Measurements from ENCODE around the gene PPARD.
"Not testable (repeated sequence)": the region's sequence is repeated elsewhere in the genome, so short reads cannot be mapped to it uniquely, and the experiment has no call there.

PPARD gene

GRCh38 chr6:35302604-35303241, 39.6 kb upstream of the PPARD start:
- H3K36me3 ChIP-seq (ENCODE audit: control insufficient read depth, insufficient read depth, low read length), result no peaks in the 10 kb centered on the region
- no peaks in the 10 kb centered on the region for H3K27me3 ChIP-seq (ENCODE audit: control insufficient read depth, insufficient read depth, low read length)
- no peak overlapping the region for H3K4me3 ChIP-seq (ENCODE audit: low read depth, low read length)
- H3K4me1 ChIP-seq (ENCODE audit: control insufficient read depth, insufficient read depth, low read length), result peaks cover 8% of the 10 kb centered on the region
- no peaks in the 10 kb centered on the region for H3K9me3 ChIP-seq (ENCODE audit: control insufficient read depth, insufficient read depth, low read length)
- no peak overlapping the region for H3K9ac ChIP-seq (ENCODE audit: low read depth, low read length)

GRCh38 chr6:35304299-35304698, 38.1 kb upstream of the PPARD start:
- H3K4me1 ChIP-seq (ENCODE audit: control insufficient read depth, insufficient read depth, low read length), result peaks cover 6% of the 10 kb centered on the region
- no peak overlapping the region for H3K9ac ChIP-seq (ENCODE audit: low read depth, low read length)
- no peaks in the 10 kb centered on the region for H3K9me3 ChIP-seq (ENCODE audit: control insufficient read depth, insufficient read depth, low read length)
- no peak overlapping the region for H3K4me3 ChIP-seq (ENCODE audit: low read depth, low read length)
- H3K36me3 ChIP-seq (ENCODE audit: control insufficient read depth, insufficient read depth, low read length), result no peaks in the 10 kb centered on the region
- no peaks in the 10 kb centered on the region for H3K27me3 ChIP-seq (ENCODE audit: control insufficient read depth, insufficient read depth, low read length)

- no peak overlapping the region for H3K4me3 ChIP-seq (ENCODE audit: low read depth, low read length)
- H3K36me3 ChIP-seq (ENCODE audit: control insufficient read depth, insufficient read depth, low read length), result no peaks in the 10 kb centered on the region
- peaks cover 6% of the 10 kb centered on the region for H3K4me1 ChIP-seq (ENCODE audit: control insufficient read depth, insufficient read depth, low read length)
- H3K27me3 ChIP-seq (ENCODE audit: control insufficient read depth, insufficient read depth, low read length), result no peaks in the 10 kb centered on the region
- H3K9ac ChIP-seq (ENCODE audit: low read depth, low read length), result no peak overlapping the region
- no peaks in the 10 kb centered on the region for H3K9me3 ChIP-seq (ENCODE audit: control insufficient read depth, insufficient read depth, low read length)
Observed at GRCh38 chr6:35305117-35305516, 37.2 kb upstream of the PPARD start.

GRCh38 chr6:35307138-35307537, 35.2 kb upstream of the PPARD start:
- H3K36me3 ChIP-seq (ENCODE audit: control insufficient read depth, insufficient read depth, low read length); H3K9me3 ChIP-seq (ENCODE audit: control insufficient read depth, insufficient read depth, low read length); H3K9ac ChIP-seq (ENCODE audit: low read depth, low read length); H3K4me1 ChIP-seq (ENCODE audit: control insufficient read depth, insufficient read depth, low read length); H3K4me3 ChIP-seq (ENCODE audit: low read depth, low read length); H3K27me3 ChIP-seq (ENCODE audit: control insufficient read depth, insufficient read depth, low read length): not testable (repeated sequence)

DNA sequence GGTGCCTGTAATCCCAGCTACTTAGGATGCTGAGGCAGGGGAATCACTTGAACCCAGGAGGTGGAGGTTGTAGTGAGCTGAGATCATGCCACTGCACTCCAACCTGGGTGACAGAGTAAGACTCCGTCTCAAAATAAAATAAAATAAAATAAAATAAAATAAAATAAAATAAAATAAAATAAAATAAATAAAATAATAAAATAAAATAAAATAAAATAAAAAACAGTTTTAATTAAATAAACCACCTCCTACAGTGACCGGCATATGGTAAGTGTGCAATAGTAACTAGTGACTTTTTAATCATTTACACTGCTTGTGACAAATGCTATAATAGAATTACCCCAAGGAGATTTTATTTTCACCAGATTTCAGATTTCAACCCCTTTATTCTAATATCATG, 33.8 kb upstream of the PPARD start:
- not testable (repeated sequence) for H3K9me3 ChIP-seq (ENCODE audit: control insufficient read depth, insufficient read depth, low read length); H3K36me3 ChIP-seq (ENCODE audit: control insufficient read depth, insufficient read depth, low read length); H3K9ac ChIP-seq (ENCODE audit: low read depth, low read length); H3K4me3 ChIP-seq (ENCODE audit: low read depth, low read length); H3K4me1 ChIP-seq (ENCODE audit: control insufficient read depth, insufficient read depth, low read length); H3K27me3 ChIP-seq (ENCODE audit: control insufficient read depth, insufficient read depth, low read length)

DNA sequence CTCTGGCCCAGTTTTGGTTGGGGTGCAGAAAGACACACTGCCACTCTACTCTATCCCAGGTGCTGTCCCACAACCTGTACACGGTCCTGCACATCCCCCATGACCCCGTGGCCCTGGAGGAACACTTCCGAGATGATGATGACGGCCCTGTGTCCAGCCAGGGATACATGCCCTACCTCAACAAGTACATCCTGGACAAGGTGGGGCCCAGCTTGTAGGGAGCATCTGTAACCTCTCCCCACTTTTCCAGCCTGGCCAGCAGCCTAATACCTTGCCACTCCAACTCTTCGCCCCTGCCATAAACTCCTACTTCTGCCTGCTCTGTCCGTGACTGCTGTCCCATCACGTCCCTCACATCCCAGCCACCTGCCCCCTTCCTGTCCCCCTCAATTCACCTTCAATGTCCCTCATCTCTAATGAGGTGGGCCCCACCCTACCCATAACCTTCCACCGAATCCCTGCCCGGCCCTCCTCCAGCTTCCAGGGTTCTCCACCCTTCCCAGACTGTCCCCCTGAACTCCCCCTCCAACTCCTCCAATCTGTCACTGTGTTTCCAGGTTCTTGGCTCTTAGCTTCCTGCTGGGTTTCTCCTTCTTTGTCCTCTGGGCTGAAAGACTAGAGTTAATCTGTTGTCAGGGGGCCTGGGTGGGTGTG, 32.6 kb upstream of the PPARD start:
- H3K27me3 ChIP-seq (ENCODE audit: control insufficient read depth, insufficient read depth, low read length), result no peaks in the 10 kb centered on the region
- H3K36me3 ChIP-seq (ENCODE audit: control insufficient read depth, insufficient read depth, low read length), result no peaks in the 10 kb centered on the region
- no peaks in the 10 kb centered on the region for H3K4me1 ChIP-seq (ENCODE audit: control insufficient read depth, insufficient read depth, low read length)
- H3K9me3 ChIP-seq (ENCODE audit: control insufficient read depth, insufficient read depth, low read length), result no peaks in the 10 kb centered on the region
- H3K4me3 ChIP-seq (ENCODE audit: low read depth, low read length), result no peak overlapping the region
- no peak overlapping the region for H3K9ac ChIP-seq (ENCODE audit: low read depth, low read length)

DNA sequence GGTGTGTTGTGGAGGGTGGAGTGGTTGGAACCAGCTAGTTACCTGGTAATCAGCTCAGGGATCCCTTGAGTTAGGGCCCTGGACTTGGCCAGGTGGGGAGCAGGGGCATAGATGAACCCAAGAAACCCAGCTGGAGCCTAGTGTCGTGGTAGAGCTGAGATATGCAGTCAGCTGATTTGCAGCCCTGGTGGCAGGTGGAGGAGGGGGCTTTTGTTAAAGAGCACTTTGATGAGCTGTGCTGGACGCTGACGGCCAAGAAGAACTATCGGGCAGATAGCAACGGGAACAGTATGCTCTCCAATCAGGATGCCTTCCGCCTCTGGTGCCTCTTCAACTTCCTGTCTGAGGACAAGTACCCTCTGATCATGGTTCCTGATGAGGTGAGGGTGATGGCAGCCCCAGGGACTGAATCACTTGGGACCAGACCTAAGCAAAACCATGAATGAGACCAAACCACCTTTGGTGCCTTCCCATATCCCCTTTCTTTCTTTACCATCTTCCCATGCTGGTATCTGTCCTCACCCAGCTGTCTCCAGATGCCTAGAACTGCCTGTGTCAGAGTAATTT, 32.0 kb upstream of the PPARD start:
- no peaks in the 10 kb centered on the region for H3K27me3 ChIP-seq (ENCODE audit: control insufficient read depth, insufficient read depth, low read length)
- no peaks in the 10 kb centered on the region for H3K36me3 ChIP-seq (ENCODE audit: control insufficient read depth, insufficient read depth, low read length)
- no peaks in the 10 kb centered on the region for H3K9me3 ChIP-seq (ENCODE audit: control insufficient read depth, insufficient read depth, low read length)
- no peak overlapping the region for H3K4me3 ChIP-seq (ENCODE audit: low read depth, low read length)
- no peak overlapping the region for H3K9ac ChIP-seq (ENCODE audit: low read depth, low read length)
- H3K4me1 ChIP-seq (ENCODE audit: control insufficient read depth, insufficient read depth, low read length), result no peaks in the 10 kb centered on the region

DNA sequence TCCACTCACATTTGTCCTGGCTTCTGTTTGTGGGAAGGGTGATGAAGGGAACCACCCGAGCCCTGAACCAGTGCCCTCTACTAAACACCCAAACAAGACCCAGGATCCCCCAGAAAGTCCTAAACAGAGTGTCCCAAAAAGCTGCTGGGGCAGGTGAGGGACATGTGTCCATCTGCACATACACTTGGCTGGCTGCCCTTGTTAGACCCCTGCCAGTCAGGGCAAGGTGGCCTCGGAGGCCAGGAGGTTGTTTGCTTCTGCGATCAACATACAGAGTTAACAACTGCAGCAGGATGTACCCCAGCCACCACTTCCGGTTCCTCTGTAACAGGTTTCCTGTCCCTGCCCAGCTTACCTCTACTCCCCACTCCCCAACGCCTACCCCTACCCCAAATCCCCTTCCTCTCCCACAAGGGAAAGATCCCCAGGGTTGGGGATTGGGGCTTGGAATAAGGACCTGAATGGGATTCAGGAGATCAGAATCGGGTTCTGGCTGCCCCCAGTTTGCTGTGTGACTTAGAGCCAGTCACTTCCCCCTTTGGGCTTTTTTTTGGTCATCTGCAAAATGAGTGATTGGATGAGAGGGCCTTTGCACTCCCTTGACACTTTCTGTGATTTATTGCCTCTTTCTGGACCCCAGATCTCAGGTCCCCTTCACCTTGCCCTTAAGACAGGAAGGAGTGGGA, 30.8 kb upstream of the PPARD start:
- Histone ChIP-seq H3K36me3 (ENCODE audit: control insufficient read depth, insufficient read depth, low read length) (no peaks in the 10 kb centered on the region), H3K27me3 (ENCODE audit: control insufficient read depth, insufficient read depth, low read length) (peaks cover 5% of the 10 kb centered on the region), H3K9me3 (ENCODE audit: control insufficient read depth, insufficient read depth, low read length) (no peaks in the 10 kb centered on the region), H3K4me1 (ENCODE audit: control insufficient read depth, insufficient read depth, low read length) (no peaks in the 10 kb centered on the region), H3K4me3 (ENCODE audit: low read depth, low read length) (no peak overlapping the region), H3K9ac (ENCODE audit: low read depth, low read length) (no peak overlapping the region)

DNA sequence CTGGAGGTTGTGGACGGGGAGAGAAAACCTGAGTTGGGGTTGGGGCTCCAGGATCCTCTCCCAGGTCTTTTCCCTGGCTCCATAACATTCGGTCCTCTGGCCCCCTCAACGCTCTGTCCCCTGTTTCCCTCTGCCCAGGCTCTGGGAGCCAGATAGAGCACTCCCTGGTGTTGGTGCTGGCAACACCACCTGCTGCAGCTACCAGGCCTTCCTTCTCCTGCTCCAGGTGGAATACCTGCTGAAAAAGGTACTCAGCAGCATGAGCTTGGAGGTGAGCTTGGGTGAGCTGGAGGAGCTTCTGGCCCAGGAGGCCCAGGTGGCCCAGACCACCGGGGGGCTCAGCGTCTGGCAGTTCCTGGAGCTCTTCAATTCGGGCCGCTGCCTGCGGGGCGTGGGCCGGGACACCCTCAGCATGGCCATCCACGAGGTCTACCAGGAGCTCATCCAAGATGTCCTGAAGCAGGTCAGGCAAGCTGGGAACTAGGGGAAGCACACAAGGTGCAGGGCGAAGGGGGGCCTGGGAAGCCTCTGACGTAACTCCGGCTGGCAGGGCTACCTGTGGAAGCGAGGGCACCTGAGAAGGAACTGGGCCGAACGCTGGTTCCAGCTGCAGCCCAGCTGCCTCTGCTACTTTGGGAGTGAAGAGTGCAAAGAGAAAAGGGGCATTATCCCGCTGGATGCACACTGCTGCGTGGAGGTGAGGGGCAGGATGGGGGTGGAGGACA, 30.1 kb upstream of the PPARD start:
- no peaks in the 10 kb centered on the region for H3K4me1 ChIP-seq (ENCODE audit: control insufficient read depth, insufficient read depth, low read length)
- no peaks in the 10 kb centered on the region for H3K9me3 ChIP-seq (ENCODE audit: control insufficient read depth, insufficient read depth, low read length)
- H3K36me3 ChIP-seq (ENCODE audit: control insufficient read depth, insufficient read depth, low read length), result no peaks in the 10 kb centered on the region
- no peak overlapping the region for H3K9ac ChIP-seq (ENCODE audit: low read depth, low read length)
- H3K4me3 ChIP-seq (ENCODE audit: low read depth, low read length), result no peak overlapping the region
- H3K27me3 ChIP-seq (ENCODE audit: control insufficient read depth, insufficient read depth, low read length), result peaks cover 12% of the 10 kb centered on the region

- Histone ChIP-seq H3K36me3 (ENCODE audit: control insufficient read depth, insufficient read depth, low read length) (no peaks in the 10 kb centered on the region), H3K27me3 (ENCODE audit: control insufficient read depth, insufficient read depth, low read length) (peaks cover 18% of the 10 kb centered on the region), H3K4me3 (ENCODE audit: low read depth, low read length) (no peak overlapping the region), H3K9ac (ENCODE audit: low read depth, low read length) (no peak overlapping the region), H3K4me1 (ENCODE audit: control insufficient read depth, insufficient read depth, low read length) (no peaks in the 10 kb centered on the region), H3K9me3 (ENCODE audit: control insufficient read depth, insufficient read depth, low read length) (no peaks in the 10 kb centered on the region)
Observed at GRCh38 chr6:35312807-35313206, 29.6 kb upstream of the PPARD start.

- Histone ChIP-seq H3K4me1 (ENCODE audit: control insufficient read depth, insufficient read depth, low read length) (no peaks in the 10 kb centered on the region), H3K4me3 (ENCODE audit: low read depth, low read length) (peak overlapping the region; percentile 70), H3K36me3 (ENCODE audit: control insufficient read depth, insufficient read depth, low read length) (no peaks in the 10 kb centered on the region), H3K27me3 (ENCODE audit: control insufficient read depth, insufficient read depth, low read length) (peaks cover 19% of the 10 kb centered on the region), H3K9ac (ENCODE audit: low read depth, low read length) (peak overlapping the region; percentile 72), H3K9me3 (ENCODE audit: control insufficient read depth, insufficient read depth, low read length) (no peaks in the 10 kb centered on the region)
Observed at GRCh38 chr6:35317483-35318195, 24.7 kb upstream of the PPARD start.

All from iPS-15b (cell line).